OCI-LY3 (cell line): Measurements from ENCODE around the gene MARVELD3.
"Not testable (repeated sequence)": the region's sequence is repeated elsewhere in the genome, so short reads cannot be mapped to it uniquely, and the experiment has no call there.

ENCODE experiments used
- H2AFZ ChIP-seq: fragments of 200-600, 300-600 bp; shearing (Covaris generic); 2 replicates; pipeline ENCODE4 v1.6.0; 2014; ENCODE audit warnings: antibody characterized with exemption, low read depth, low read length
- H3K27ac ChIP-seq: fragments of 200-600, 300-600 bp; sonication (generic); 2 replicates; pipeline ENCODE4 v1.5.1; 2014; ENCODE audit warnings: mild to moderate bottlenecking, low read length, moderate library complexity, mixed read lengths
- H3K27me3 ChIP-seq: fragments of 200-600, 300-600 bp; sonication (generic); 2 replicates; pipeline ENCODE4 v1.6.1; 2014; ENCODE audit warnings: low read depth, low read length, mixed read lengths
- H3K36me3 ChIP-seq: fragments of 200-600, 300-600 bp; sonication (generic); replicated peaks from 2 replicates; pipeline ENCODE3; 2014; ENCODE audit warnings: low read depth, low read length, mixed read lengths
- H3K4me1 ChIP-seq: fragments of 300-600, 200-600 bp; sonication (generic); 2 replicates; pipeline ENCODE4 v1.6.1; 2014; ENCODE audit warnings: low read length, mixed read lengths
- H3K4me2 ChIP-seq: fragments of 200-600, 300-600 bp; sonication (generic); 2 replicates; pipeline ENCODE4 v1.6.1; 2014; ENCODE audit warnings: low read length, mixed read lengths
- H3K4me3 ChIP-seq: fragments of 300-600, 200-600 bp; sonication (generic); 2 replicates; pipeline ENCODE4 v1.5.1; 2014; ENCODE audit warnings: antibody characterized with exemption, mild to moderate bottlenecking, low read length, moderate library complexity
- H3K79me2 ChIP-seq: fragments of 300-600, 200-600 bp; shearing (Covaris generic); 2 replicates; pipeline ENCODE4 v1.6.1; 2014; ENCODE audit warnings: mild to moderate bottlenecking, low read length, mixed read lengths
- H3K9ac ChIP-seq: fragments of 300-600, 200-600 bp; shearing (Covaris generic); 2 replicates; pipeline ENCODE4 v1.6.0; 2014; ENCODE audit warnings: mild to moderate bottlenecking, low read length, moderate library complexity
- H3K9me3 ChIP-seq: fragments of 200-600, 300-600 bp; shearing (Covaris generic); 2 replicates; pipeline ENCODE4 v1.6.1; 2014; ENCODE audit warnings: low read length, mixed read lengths; ENCODE audit not compliant: insufficient read depth
- H4K20me1 ChIP-seq: fragments of 200-600, 300-600 bp; sonication (generic); 2 replicates; pipeline ENCODE4 v1.6.1; 2016; ENCODE audit warnings: low read length, mixed read lengths; ENCODE audit not compliant: insufficient read depth
- CTCF ChIP-seq: fragments of 200-600, 300-600 bp; sonication (generic); IDR thresholded peaks from 2 replicates; pipeline ENCODE4 v1.5.1; 2014; ENCODE audit warnings: antibody characterized with exemption, low read length, low read depth
- EZH2phosphoT487 ChIP-seq: fragments of 200-600 bp; shearing (Covaris generic); IDR thresholded peaks from 2 replicates; pipeline ENCODE4 v1.6.1; 2018; ENCODE audit warnings: antibody characterized with exemption, mixed run types, low read depth

The MARVELD3 gene

GRCh38 chr16:71585318-71585703, 40.7 kb upstream of the MARVELD3 start:
- H3K27me3 ChIP-seq, result no peaks in the 10 kb centered on the region
- no peak overlapping the region for H3K4me2 ChIP-seq
- no peak overlapping the region for H2AFZ ChIP-seq
- H3K79me2 ChIP-seq, result no peaks in the 10 kb centered on the region
- no peak overlapping the region for H3K27ac ChIP-seq
- H4K20me1 ChIP-seq, result no peaks in the 10 kb centered on the region
- H3K4me1 ChIP-seq, result 0 out of 2 replicates have a peak, but pooled peaks cover 3% of the 10 kb centered on the region
- TF ChIP-seq EZH2phosphoT487 (no peak), CTCF (no peak)
- H3K36me3 ChIP-seq, result no peaks in the 10 kb centered on the region
- no peak overlapping the region for H3K4me3 ChIP-seq
- no peaks in the 10 kb centered on the region for H3K9me3 ChIP-seq
- H3K9ac ChIP-seq, result no peak overlapping the region

GRCh38 chr16:71589334-71589733, 36.6 kb upstream of the MARVELD3 start:
- H3K9ac ChIP-seq, H3K36me3 ChIP-seq, H3K27me3 ChIP-seq, H3K79me2 ChIP-seq, H3K27ac ChIP-seq, H2AFZ ChIP-seq, H3K9me3 ChIP-seq, H3K4me3 ChIP-seq, H3K4me2 ChIP-seq, H4K20me1 ChIP-seq, H3K4me1 ChIP-seq: not testable (repeated sequence)

GRCh38 chr16:71590071-71590470, 35.9 kb upstream of the MARVELD3 start:
- H2AFZ ChIP-seq, H3K79me2 ChIP-seq, H3K27ac ChIP-seq, H3K9me3 ChIP-seq, H3K4me1 ChIP-seq, H3K27me3 ChIP-seq, H4K20me1 ChIP-seq, H3K9ac ChIP-seq, H3K4me2 ChIP-seq, H3K36me3 ChIP-seq, H3K4me3 ChIP-seq: not testable (repeated sequence)

- no peak for TF ChIP-seq EZH2phosphoT487
- no peak overlapping the region for H3K27ac ChIP-seq
These were observed 35.4 kb upstream of the MARVELD3 start for GRCh38 chr16:71590584-71590983.

GRCh38 chr16:71591917-71592316, 34.1 kb upstream of the MARVELD3 start:
- H3K27me3 ChIP-seq, result no peaks in the 10 kb centered on the region
- H3K4me3 ChIP-seq, result no peak overlapping the region
- H3K27ac ChIP-seq, result no peak overlapping the region
- no peak for TF ChIP-seq CTCF
- TF ChIP-seq EZH2phosphoT487, result no peak
- H2AFZ ChIP-seq, result no peak overlapping the region
- 0 out of 2 replicates have a peak, but pooled peaks cover 3% of the 10 kb centered on the region for H3K4me1 ChIP-seq
- no peak overlapping the region for H3K4me2 ChIP-seq
- no peaks in the 10 kb centered on the region for H3K36me3 ChIP-seq
- H3K9me3 ChIP-seq, result no peaks in the 10 kb centered on the region
- H3K79me2 ChIP-seq, result no peaks in the 10 kb centered on the region
- H4K20me1 ChIP-seq, result no peaks in the 10 kb centered on the region
- H3K9ac ChIP-seq, result no peak overlapping the region

More at GRCh38 chr16:71590584-71590983, 35.4 kb upstream of the MARVELD3 start:
- H4K20me1 ChIP-seq, result no peaks in the 10 kb centered on the region
- H3K9me3 ChIP-seq, result no peaks in the 10 kb centered on the region
- H3K4me3 ChIP-seq, result no peak overlapping the region
- H3K9ac ChIP-seq, result no peak overlapping the region
- no peak overlapping the region for H2AFZ ChIP-seq
- no peak overlapping the region for H3K4me2 ChIP-seq
- no peaks in the 10 kb centered on the region for H3K27me3 ChIP-seq
- H3K36me3 ChIP-seq, result no peaks in the 10 kb centered on the region
- 0 out of 2 replicates have a peak, but pooled peaks cover 3% of the 10 kb centered on the region for H3K4me1 ChIP-seq
- no peaks in the 10 kb centered on the region for H3K79me2 ChIP-seq
